KOPT-K1 (cell line): Measurements from ENCODE around the gene SULT2B1.

Experiments
- H3K27ac ChIP-seq: fragments of 200-600 bp; sonication (generic); 2 replicates; pipeline ENCODE4 v1.5.1; 2016; ENCODE audit warnings: antibody characterized with exemption, mild to moderate bottlenecking, low read depth, low read length; ENCODE audit not compliant: poor library complexity, severe bottlenecking
- H3K36me3 ChIP-seq: fragments of 200-600 bp; sonication (generic); 2 replicates; pipeline ENCODE4 v1.5.1; 2017; ENCODE audit warnings: antibody characterized with exemption, mild to moderate bottlenecking, low read length, moderate library complexity; ENCODE audit not compliant: insufficient read depth
- H3K9me3 ChIP-seq: fragments of 200-600 bp; sonication (generic); 2 replicates; pipeline ENCODE4 v1.5.1; 2017; ENCODE audit warnings: antibody characterized with exemption, low read length, mild to moderate bottlenecking; ENCODE audit not compliant: insufficient read depth, poor library complexity, severe bottlenecking

The SULT2B1 gene

GRCh38 chr19:48596679-48597465 is 44.9 kb downstream of the SULT2B1 start:
- no peak overlapping the region for H3K27ac ChIP-seq

GRCh38 chr19:48598996-48599700 is 47.2 kb downstream of the SULT2B1 start:
- Histone ChIP-seq H3K36me3 (no peaks in the 10 kb centered on the region), H3K9me3 (no peaks in the 10 kb centered on the region), H3K27ac (no peak overlapping the region)

More at GRCh38 chr19:48596679-48597465, 44.9 kb downstream of the SULT2B1 start:
- no peaks in the 10 kb centered on the region for H3K36me3 ChIP-seq
- H3K9me3 ChIP-seq, result no peaks in the 10 kb centered on the region

GRCh38 chr19:48600679-48601417 is 48.9 kb downstream of the SULT2B1 start:
- H3K27ac ChIP-seq, result no peak overlapping the region
- H3K36me3 ChIP-seq, result no peaks in the 10 kb centered on the region
- no peaks in the 10 kb centered on the region for H3K9me3 ChIP-seq

- H3K27ac ChIP-seq, result no peak overlapping the region
- H3K36me3 ChIP-seq, result no peaks in the 10 kb centered on the region
- H3K9me3 ChIP-seq, result no peaks in the 10 kb centered on the region
Observed at GRCh38 chr19:48603001-48603400, 51.0 kb downstream of the SULT2B1 start.

- no peaks in the 10 kb centered on the region for H3K9me3 ChIP-seq
- H3K36me3 ChIP-seq, result no peaks in the 10 kb centered on the region
- H3K27ac ChIP-seq, result no peak overlapping the region
Observed at GRCh38 chr19:48603449-48603848, 51.5 kb downstream of the SULT2B1 start.

GRCh38 chr19:48603850-48604249 is 51.9 kb downstream of the SULT2B1 start:
- no peak overlapping the region for H3K27ac ChIP-seq
- no peaks in the 10 kb centered on the region for H3K36me3 ChIP-seq

GRCh38 chr19:48606463-48607358 is 54.7 kb downstream of the SULT2B1 start, which contains the start of gene SPACA4:
SPACA4 (plus strand) TSS chr19:48606742; CDS start chr19:48606979, 237 bp downstream.
- H3K27ac ChIP-seq, result no peak within 1 kb of the TSS
- no peaks in the 10 kb centered on the region for H3K9me3 ChIP-seq

More at GRCh38 chr19:48603850-48604249, 51.9 kb downstream of the SULT2B1 start:
- H3K9me3 ChIP-seq, result no peaks in the 10 kb centered on the region

GRCh38 chr19:48607359-48607755 is 55.4 kb downstream of the SULT2B1 start:
- H3K36me3 ChIP-seq, result no peaks in the 10 kb centered on the region
- no peak overlapping the region for H3K27ac ChIP-seq
- no peaks in the 10 kb centered on the region for H3K9me3 ChIP-seq

More at GRCh38 chr19:48606463-48607358, 54.7 kb downstream of the SULT2B1 start, which contains the start of gene SPACA4:
- H3K36me3 ChIP-seq, result no peaks in the 10 kb centered on the region

- H3K27ac ChIP-seq, result no peak overlapping the region
- no peaks in the 10 kb centered on the region for H3K9me3 ChIP-seq
- peaks cover 9% of the 10 kb centered on the region; the same call in 1 of the 2 replicates for H3K36me3 ChIP-seq
Observed at GRCh38 chr19:48608798-48609263, 56.9 kb downstream of the SULT2B1 start.

- Histone ChIP-seq H3K27ac (no peak overlapping the region), H3K36me3 (peaks cover 13% of the 10 kb centered on the region; the same call in 1 of the 2 replicates), H3K9me3 (no peaks in the 10 kb centered on the region)
Observed at GRCh38 chr19:48609571-48610108, 57.7 kb downstream of the SULT2B1 start.

- H3K9me3 ChIP-seq, result no peaks in the 10 kb centered on the region
- peaks cover 36% of the 10 kb centered on the region for H3K36me3 ChIP-seq
- H3K27ac ChIP-seq, result no peak overlapping the region
Observed at GRCh38 chr19:48611872-48612271, 59.9 kb downstream of the SULT2B1 start.

- H3K9me3 ChIP-seq, result no peaks in the 10 kb centered on the region
- no peak overlapping the region for H3K27ac ChIP-seq
- peaks cover 49% of the 10 kb centered on the region for H3K36me3 ChIP-seq
Observed at GRCh38 chr19:48613024-48613851, 61.3 kb downstream of the SULT2B1 start.

GRCh38 chr19:48613852-48614435 is 62.0 kb downstream of the SULT2B1 start:
- H3K9me3 ChIP-seq, result no peaks in the 10 kb centered on the region
- no peak overlapping the region for H3K27ac ChIP-seq
- H3K36me3 ChIP-seq, result peaks cover 56% of the 10 kb centered on the region
